Dendritic cell treated with granulocyte-macrophage colony-stimulating factor and Interleukin-4, amounts not matched to agents 40 ng/mL and 50 ng/mL, for 4 days (primary cell): ENCODE data around the gene MGMT.

Source experiments
- H3K27ac Mint-ChIP-seq: one replicate; pipeline ENCODE4 v1.8.0; 2022; ENCODE audit warnings: mild to moderate bottlenecking, mixed read lengths
- H3K27me3 Mint-ChIP-seq: one replicate; pipeline ENCODE4 v1.8.0; 2022; ENCODE audit warnings: mild to moderate bottlenecking, mixed read lengths
- H3K36me3 Mint-ChIP-seq: one replicate; pipeline ENCODE4 v1.8.0; 2022; ENCODE audit warnings: low read depth, mixed read lengths
- H3K4me1 Mint-ChIP-seq: one replicate; pipeline ENCODE4 v1.8.0; 2022; ENCODE audit warnings: low read depth, mixed read lengths
- H3K4me3 Mint-ChIP-seq: one replicate; pipeline ENCODE4 v1.8.0; 2022; ENCODE audit warnings: mild to moderate bottlenecking, moderate library complexity, mixed read lengths
- H3K9me3 Mint-ChIP-seq: one replicate; pipeline ENCODE4 v1.8.0; 2022; ENCODE audit warnings: mixed read lengths
- intact Hi-C: fragments of 100-400 bp; cut with micrococcal nuclease; formaldehyde crosslinking; loops from one replicate; pipeline ENCODE4 v1.15.0; 2022

MGMT gene

DNA sequence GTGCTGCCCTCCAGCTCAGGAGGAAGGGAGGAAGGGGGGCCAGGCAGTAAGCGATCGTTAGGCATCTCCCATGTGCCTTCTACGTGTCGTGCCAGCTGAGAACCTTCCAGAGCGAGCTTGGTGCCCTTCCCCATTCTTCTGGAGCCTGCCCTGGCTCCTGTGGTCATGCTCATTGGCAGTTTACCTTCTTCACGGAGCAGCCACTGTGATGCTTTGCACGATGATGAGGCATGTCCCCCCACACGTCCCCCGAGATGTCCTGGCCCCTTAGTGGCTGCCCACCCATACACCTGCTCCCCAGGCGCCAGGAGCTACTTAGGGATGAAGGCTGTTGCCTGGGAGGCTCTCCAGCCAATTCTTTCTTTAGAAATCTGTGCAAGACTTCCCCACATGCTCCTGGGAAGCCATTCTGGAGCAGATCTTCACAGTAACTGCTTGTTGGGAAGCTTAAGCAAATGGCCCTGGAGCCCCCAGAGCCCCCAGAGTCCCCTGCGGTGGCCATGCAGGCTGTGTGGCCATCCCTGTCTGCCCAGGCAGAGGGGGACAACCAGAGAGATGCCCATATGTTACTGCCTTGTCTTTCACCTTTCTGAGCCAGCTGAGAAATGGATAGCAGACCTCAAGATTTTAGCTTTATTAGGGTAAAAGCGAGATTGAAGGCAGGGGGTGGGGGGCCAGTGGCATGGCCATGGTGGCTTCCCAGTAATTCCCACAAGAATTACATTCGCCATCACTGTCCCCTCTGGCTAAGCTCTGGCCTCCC is 298.0 kb downstream of the MGMT start:
- Mint-ChIP-seq H3K27me3 (no peaks in the 10 kb centered on the region), H3K4me3 (no peak overlapping the region), H3K27ac (no peak overlapping the region), H3K4me1 (peaks cover 7% of the 10 kb centered on the region), H3K9me3 (no peaks in the 10 kb centered on the region), H3K36me3 (peaks cover 1% of the 10 kb centered on the region)
- intact Hi-C loops = no loop called here

DNA sequence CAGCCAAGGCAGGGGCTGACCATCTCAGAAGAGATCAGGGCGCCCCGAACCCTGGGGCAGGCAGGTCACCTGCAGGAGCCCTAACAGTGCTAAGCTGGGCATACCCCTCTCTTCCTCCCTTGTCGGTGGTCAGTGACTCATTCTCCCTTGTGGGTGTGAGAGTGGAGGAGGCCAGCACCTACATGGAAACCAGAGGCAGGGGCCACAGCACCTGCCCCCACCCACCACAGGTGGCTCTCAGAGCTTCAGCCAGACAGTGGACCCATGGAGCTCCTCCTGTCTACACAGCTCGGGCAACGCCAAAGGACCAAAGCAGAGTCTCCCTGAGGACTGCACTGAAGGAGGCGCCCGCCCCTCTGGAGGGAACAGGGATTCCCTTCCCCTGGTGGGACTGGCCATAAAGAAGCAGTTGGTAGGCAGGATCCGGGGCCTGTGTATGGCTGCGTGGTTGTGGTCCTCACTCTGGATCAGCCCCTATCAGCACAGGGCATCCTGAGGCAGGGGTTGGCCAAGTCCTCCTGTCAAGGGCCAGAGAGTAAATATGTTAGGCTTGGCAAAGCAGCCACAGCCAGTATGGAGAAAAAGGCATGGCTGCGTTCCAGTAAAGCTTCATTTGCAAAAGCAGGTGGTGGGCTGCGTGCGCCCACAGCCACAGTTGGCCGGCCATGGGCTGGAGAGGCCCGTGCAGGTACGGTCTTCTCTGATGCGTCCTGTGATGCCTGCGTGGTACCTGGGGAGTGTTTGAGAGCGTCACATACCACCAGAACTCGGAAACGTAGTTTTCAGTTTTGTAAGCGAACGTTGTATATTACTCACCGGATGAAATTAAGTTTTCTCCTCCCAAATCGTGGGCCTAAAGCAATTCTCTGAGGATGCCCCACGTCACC is 298.9 kb downstream of the MGMT start:
- no peak overlapping the region for H3K27ac Mint-ChIP-seq
- no peaks in the 10 kb centered on the region for H3K9me3 Mint-ChIP-seq
- no peaks in the 10 kb centered on the region for H3K27me3 Mint-ChIP-seq
- intact Hi-C loops = no loop called here
- peaks cover 7% of the 10 kb centered on the region for H3K4me1 Mint-ChIP-seq
- no peaks in the 10 kb centered on the region for H3K36me3 Mint-ChIP-seq
- H3K4me3 Mint-ChIP-seq = no peak overlapping the region

DNA sequence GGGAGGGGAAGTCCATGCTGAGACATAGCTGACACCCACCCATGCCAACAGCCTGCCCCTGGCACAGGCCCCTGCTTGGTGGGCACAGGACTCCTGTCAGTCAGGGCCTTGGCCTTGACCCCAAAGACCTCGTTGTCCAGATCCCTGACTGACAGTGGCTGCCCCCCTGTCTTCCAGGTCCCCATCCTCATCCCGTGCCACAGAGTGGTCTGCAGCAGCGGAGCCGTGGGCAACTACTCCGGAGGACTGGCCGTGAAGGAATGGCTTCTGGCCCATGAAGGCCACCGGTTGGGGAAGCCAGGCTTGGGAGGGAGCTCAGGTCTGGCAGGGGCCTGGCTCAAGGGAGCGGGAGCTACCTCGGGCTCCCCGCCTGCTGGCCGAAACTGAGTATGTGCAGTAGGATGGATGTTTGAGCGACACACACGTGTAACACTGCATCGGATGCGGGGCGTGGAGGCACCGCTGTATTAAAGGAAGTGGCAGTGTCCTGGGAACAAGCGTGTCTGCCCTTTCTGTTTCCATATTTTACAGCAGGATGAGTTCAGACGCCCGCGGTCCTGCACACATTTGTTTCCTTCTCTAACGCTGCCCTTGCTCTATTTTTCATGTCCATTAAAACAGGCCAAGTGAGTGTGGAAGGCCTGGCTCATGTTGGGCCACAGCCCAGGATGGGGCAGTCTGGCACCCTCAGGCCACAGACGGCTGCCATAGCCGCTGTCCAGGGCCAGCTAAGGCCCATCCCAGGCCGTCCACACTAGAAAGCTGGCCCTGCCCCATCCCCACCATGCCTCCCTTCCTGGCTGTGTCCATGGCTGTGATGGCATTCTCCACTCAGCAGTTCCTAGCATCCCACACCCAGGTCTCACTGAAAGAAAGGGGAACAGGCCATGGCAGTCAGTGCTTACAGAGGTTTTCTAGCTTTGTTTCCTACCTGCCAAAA is 299.8 kb downstream of the MGMT start:
- Mint-ChIP-seq H3K27me3 (no peaks in the 10 kb centered on the region), H3K9me3 (no peaks in the 10 kb centered on the region), H3K4me1 (peaks cover 7% of the 10 kb centered on the region), H3K36me3 (no peaks in the 10 kb centered on the region), H3K4me3 (no peak overlapping the region), H3K27ac (no peak overlapping the region)
- intact Hi-C loops = no loop called here

DNA sequence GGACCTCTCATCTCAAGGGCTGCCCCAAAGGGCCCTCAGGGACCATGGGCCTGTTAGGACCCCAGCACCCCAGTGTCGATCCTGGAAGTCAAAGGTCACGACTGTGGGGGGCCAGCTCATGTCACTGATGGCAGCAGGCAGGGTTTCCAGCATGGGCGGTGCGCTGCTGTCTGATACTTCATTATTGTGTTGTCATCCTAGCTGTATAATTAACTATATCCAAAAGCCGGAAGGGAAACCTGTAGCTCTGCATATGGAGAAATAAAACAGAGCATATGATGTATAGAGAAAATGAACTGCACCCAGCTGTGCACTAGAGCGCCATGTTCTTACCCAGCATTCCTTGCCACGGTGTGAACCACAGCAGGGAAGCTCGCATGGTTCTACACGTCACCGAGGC is 300.7 kb downstream of the MGMT start:
- no peaks in the 10 kb centered on the region for H3K27me3 Mint-ChIP-seq
- no peaks in the 10 kb centered on the region for H3K9me3 Mint-ChIP-seq
- no peaks in the 10 kb centered on the region for H3K36me3 Mint-ChIP-seq
- no peak overlapping the region for H3K27ac Mint-ChIP-seq
- intact Hi-C loops = no loop called here
- peaks cover 7% of the 10 kb centered on the region for H3K4me1 Mint-ChIP-seq
- no peak overlapping the region for H3K4me3 Mint-ChIP-seq

DNA sequence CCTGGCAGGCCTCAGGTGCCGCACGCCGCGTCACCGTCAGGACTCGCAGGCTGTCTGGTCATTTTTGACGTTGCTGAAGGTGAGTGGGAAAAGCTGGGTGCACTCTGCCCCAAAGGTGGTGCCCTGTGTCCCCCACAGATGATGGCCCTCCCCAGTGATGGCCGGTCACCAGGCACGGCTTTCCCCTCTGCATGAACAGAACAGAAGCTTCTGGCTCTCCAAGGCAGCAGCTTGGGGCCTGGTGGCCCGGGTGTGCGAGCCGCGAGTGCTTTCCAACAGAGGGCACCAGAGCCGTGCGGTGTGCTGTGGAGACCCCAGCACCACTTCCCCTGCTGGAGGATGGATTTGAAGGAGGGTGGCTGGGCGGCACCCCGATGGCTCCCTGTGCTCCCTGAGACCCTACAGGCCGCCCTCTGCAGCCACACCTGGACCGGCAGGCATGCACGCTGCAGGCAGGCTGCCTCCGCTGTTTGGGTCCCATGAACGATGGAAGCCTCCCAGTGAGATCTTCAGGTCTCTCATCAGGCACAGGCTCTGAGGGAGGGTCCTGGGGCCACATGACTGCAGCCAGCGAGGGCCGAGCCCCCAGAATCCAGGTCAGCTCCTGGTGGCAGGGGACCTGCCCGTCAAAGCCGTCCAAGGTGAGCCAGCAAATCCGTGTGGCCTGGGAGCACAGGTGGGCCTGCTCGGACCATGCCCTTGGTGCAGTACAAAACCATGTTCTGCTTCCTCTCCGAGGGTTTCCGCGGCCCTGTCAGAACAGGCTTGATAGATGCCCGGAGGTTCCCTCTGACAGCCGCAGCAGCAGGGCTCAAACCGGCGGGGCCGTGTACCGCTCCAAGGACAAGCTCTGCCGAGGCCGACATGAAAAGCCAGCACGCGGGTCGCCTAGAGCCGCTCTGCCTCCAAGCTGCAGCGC is 301.7 kb downstream of the MGMT start:
- no peaks in the 10 kb centered on the region for H3K36me3 Mint-ChIP-seq
- H3K9me3 Mint-ChIP-seq = no peaks in the 10 kb centered on the region

DNA sequence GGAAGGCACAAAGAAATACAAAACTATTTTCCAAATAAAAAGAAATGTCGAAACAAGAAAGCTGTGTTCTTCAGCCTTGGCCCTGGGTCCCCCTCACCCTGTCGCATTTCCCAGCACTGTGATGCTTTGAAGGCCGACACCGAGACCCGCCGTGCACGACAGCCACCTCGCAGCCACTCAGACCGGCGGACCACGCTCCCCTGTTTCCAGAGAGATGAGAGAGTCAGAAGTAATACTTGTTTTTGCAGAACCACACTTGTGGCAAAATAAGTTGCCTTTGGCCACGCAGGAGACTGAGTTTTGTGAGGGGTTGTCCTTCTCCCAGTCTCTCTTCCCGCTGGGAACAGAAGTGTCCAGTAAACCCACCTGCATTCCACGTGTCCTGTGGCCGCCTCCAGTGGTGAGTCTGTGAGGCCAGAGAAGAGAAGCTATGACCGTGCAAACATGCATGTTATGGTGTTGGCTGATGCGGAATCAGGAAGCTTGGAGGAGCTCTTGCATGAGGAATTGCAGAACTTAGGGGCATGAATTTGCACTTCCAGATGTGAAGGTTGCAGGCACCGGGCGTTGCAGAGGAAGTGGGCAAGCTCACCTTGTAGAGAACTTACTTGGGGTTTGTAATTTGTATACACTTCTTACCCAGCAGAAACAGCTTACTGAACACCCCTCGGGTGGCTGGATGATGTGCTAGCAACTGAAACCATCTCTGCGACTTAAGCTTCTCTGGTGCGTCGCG is 302.5 kb downstream of the MGMT start:
- Mint-ChIP-seq H3K27ac (no peak overlapping the region), H3K4me1 (peaks cover 7% of the 10 kb centered on the region), H3K27me3 (no peaks in the 10 kb centered on the region), H3K9me3 (no peaks in the 10 kb centered on the region), H3K36me3 (no peaks in the 10 kb centered on the region), H3K4me3 (no peak overlapping the region)
- intact Hi-C loops = no loop called here

More for the DNA sequence above, 301.7 kb downstream of the MGMT start:
- Mint-ChIP-seq H3K27ac (no peak overlapping the region), H3K4me1 (peaks cover 7% of the 10 kb centered on the region), H3K27me3 (no peaks in the 10 kb centered on the region), H3K4me3 (no peak overlapping the region)
- intact Hi-C loops = no loop called here

DNA sequence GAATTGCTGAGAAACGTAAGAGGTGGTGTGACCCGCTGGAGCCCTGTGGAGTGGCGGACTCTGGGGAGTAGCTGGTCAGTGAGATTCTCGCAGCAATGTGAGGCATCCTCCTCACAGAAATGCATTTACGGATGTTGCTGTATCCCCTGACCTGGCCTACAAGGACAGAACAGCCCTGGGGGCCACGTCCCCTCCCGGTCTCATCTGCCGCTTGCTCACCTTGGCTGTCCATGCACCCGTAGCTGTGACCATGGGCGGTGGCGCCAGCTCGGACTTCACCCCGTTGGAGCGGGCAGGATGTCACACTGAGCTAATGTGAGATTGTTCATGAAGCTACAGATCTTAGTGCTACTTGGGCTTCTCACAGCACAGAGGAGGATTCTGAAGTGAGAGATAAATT is 303.2 kb downstream of the MGMT start:
- H3K27ac Mint-ChIP-seq = no peak overlapping the region
- H3K27me3 Mint-ChIP-seq = no peaks in the 10 kb centered on the region
- no peaks in the 10 kb centered on the region for H3K36me3 Mint-ChIP-seq
- intact Hi-C loops = no loop called here
- H3K4me1 Mint-ChIP-seq = peaks cover 7% of the 10 kb centered on the region
- H3K9me3 Mint-ChIP-seq = no peaks in the 10 kb centered on the region
- no peak overlapping the region for H3K4me3 Mint-ChIP-seq

DNA sequence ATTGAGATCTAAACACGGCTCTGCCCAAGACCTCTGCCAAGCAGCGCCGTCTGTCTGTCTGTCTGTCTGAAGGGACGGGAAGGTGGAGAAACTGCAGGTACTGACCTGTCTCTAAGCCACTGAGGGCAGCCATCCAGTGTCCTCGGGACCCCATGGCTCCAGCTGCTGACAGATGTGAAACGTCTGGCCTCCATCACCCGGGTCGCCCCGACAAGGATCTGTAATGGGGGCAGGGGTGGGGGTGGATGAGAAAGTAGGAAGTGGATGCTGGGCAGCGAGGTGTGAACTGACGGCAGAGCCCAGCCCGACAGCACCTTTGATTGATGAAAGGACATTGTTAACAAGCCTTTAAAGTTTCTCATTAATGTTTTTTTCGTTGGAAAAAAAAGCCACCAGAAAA is 304.0 kb downstream of the MGMT start:
- H3K4me3 Mint-ChIP-seq = no peak overlapping the region
- no peaks in the 10 kb centered on the region for H3K9me3 Mint-ChIP-seq
- H3K36me3 Mint-ChIP-seq = no peaks in the 10 kb centered on the region
- peaks cover 7% of the 10 kb centered on the region for H3K4me1 Mint-ChIP-seq
- no peak overlapping the region for H3K27ac Mint-ChIP-seq
- intact Hi-C loops = no loop called here
- no peaks in the 10 kb centered on the region for H3K27me3 Mint-ChIP-seq

DNA sequence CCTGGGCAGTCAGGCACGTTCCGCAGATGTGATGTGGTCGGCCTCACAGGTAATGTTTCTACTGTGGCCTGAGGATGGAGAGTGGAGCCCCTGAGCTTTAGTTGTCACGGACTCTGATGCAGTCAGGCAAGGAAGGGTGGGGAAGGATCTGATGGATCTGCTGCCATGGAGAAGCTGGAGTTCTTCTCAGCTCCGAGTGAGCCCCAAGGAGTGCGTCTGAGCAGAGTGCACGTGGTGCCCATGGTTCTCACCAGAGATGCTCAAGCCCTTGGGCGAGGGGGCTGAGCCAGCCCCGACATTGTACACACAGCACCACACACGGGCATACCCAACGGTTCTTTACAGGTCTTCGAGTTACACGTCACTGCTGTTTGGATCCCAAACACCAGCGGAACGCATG is 304.5 kb downstream of the MGMT start:
- H3K9me3 Mint-ChIP-seq = no peaks in the 10 kb centered on the region
- intact Hi-C loops = no loop called here

DNA sequence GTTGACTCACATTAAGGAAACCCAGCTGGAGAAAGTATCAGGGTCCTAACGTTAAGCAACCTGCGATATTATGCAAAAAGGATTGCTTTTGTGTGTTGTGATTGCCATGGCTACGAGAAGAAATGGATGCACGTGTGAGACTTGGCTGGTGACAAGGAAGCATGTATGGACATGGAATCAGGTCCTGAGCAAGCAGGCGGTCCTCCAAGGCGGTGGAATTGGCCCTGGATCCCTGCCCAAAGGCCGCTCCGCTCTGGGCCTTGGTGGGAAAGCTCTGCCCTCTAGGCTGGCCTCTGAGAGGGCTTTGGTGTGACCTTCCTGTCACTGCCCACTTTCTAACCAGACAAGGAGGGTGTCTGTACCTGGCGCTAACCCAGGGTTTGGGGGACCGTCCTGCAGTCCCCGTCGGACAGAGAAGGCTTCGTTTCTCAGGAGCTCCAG is 305.0 kb downstream of the MGMT start:
- Mint-ChIP-seq H3K36me3 (no peaks in the 10 kb centered on the region), H3K27me3 (no peaks in the 10 kb centered on the region), H3K4me3 (no peak overlapping the region), H3K4me1 (peaks cover 7% of the 10 kb centered on the region), H3K9me3 (no peaks in the 10 kb centered on the region), H3K27ac (no peak overlapping the region)
- intact Hi-C loops = no loop called here

More for the DNA sequence above, 304.5 kb downstream of the MGMT start:
- Mint-ChIP-seq H3K36me3 (no peaks in the 10 kb centered on the region), H3K4me1 (peaks cover 7% of the 10 kb centered on the region), H3K4me3 (no peak overlapping the region), H3K27ac (no peak overlapping the region), H3K27me3 (no peaks in the 10 kb centered on the region)

DNA sequence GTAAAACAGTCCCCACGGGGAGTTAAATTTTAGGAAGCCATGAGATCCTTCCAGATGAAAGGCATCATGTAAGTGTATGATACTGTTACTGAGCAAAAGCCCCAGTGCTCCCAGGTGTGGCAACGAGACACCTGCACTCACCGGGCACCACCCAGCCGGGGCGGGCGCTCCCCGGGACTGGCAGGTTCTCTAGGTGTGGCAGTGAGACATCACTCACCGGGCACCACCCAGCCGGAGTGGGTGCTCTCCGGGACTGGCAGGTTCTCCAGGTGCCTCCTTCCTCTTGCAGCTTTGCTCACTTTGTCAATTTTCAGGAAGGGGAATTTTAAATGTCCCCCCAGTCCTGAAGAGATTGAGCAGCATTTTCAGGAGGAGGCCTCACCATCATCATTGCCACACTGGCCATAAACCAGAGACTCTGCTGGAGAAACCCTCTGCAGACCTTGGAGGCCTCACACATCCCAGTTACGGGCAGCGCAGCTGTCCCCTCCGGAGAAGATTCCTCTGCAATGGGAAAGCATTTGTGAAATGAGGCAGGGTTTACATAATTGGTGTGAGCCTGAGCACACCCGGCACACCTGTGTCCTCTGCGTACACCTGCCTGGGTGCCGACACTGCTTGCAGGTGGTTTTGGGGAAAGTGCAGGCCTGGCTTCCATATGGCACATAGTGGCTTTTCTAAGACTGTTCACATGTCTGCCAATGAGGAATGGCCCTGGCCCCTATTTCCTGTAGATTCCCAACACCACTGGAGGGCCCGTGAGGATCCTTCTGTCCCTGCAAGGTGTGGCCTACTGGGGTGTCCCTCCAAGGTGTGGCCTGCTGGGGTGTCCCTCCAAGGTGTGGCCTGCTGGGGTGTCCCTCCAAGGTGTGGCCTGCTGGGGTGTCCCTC is 305.7 kb downstream of the MGMT start:
- no peaks in the 10 kb centered on the region for H3K36me3 Mint-ChIP-seq
- no peak overlapping the region for H3K27ac Mint-ChIP-seq
- intact Hi-C loops = no loop called here
- no peaks in the 10 kb centered on the region for H3K27me3 Mint-ChIP-seq
- peaks cover 7% of the 10 kb centered on the region for H3K4me1 Mint-ChIP-seq
- H3K4me3 Mint-ChIP-seq = no peak overlapping the region
- H3K9me3 Mint-ChIP-seq = no peaks in the 10 kb centered on the region
